EH (cell line): ENCODE results near the gene INF2.
"Not testable (repeated sequence)": the region's sequence is repeated elsewhere in the genome, so short reads cannot be mapped to it uniquely, and the experiment has no call there.

Experiments
- DNase-seq: peaks from one replicate; pipeline ENCODE4 v3.0.0-alpha.2; 2015; ENCODE audit warnings: low read depth

Gene INF2

GRCh38 chr14:104689109-104689880 is at the start of gene INF2:
Gene INF2, plus strand, starts transcription at chr14:104689618. Its CDS starts 11,748 bp downstream, at chr14:104701366.
- peak; percentile 70 for DNase-seq

GRCh38 chr14:104639885-104640548 is 49.4 kb upstream of the INF2 start:
- peak; percentile 55 for DNase-seq

- DNase-seq, result no peak
These were observed 48.7 kb upstream of the INF2 start for GRCh38 chr14:104640681-104641080.

- DNase-seq, result no peak
These were observed 47.5 kb upstream of the INF2 start for GRCh38 chr14:104641753-104642539.

- DNase-seq, result no peak
These were observed 46.9 kb upstream of the INF2 start for GRCh38 chr14:104642540-104642868.

- DNase-seq, result no peak
These were observed 46.1 kb upstream of the INF2 start for GRCh38 chr14:104643306-104643705.

GRCh38 chr14:104644091-104644635 is 45.3 kb upstream of the INF2 start:
- no peak for DNase-seq

GRCh38 chr14:104644656-104645378 is 44.6 kb upstream of the INF2 start:
- DNase-seq, result no peak

- peak; percentile 11 for DNase-seq
These were observed 41.9 kb upstream of the INF2 start for GRCh38 chr14:104647467-104648043.

GRCh38 chr14:104650057-104650980 is 39.1 kb upstream of the INF2 start:
- DNase-seq, result peak; percentile 56

- no peak for DNase-seq
These were observed 38.2 kb upstream of the INF2 start for GRCh38 chr14:104650981-104651875.

GRCh38 chr14:104651876-104652260 is 37.5 kb upstream of the INF2 start:
- DNase-seq, result no peak

GRCh38 chr14:104652386-104652785 is 37.0 kb upstream of the INF2 start:
- DNase-seq, result no peak

- DNase-seq, result not testable (repeated sequence)
These were observed 36.1 kb upstream of the INF2 start for GRCh38 chr14:104653130-104653920.

- no peak for DNase-seq
These were observed 35.3 kb upstream of the INF2 start for GRCh38 chr14:104654119-104654518.

- no peak for DNase-seq
These were observed 34.1 kb upstream of the INF2 start for GRCh38 chr14:104655128-104655848.

GRCh38 chr14:104656014-104656714 is 33.3 kb upstream of the INF2 start:
- peak; percentile 13 for DNase-seq
